UCSD-AML1 (cell line): ENCODE data around the gene LRRC42.
"Not testable (repeated sequence)": the region's sequence is repeated elsewhere in the genome, so short reads cannot be mapped to it uniquely, and the experiment has no call there.

Experiments used
- DNase-seq: peaks from one replicate; lab custom pipeline; 2025; ENCODE audit not compliant: unreplicated experiment; lab: John Stamatoyannopoulos, UW

The LRRC42 gene

DNA sequence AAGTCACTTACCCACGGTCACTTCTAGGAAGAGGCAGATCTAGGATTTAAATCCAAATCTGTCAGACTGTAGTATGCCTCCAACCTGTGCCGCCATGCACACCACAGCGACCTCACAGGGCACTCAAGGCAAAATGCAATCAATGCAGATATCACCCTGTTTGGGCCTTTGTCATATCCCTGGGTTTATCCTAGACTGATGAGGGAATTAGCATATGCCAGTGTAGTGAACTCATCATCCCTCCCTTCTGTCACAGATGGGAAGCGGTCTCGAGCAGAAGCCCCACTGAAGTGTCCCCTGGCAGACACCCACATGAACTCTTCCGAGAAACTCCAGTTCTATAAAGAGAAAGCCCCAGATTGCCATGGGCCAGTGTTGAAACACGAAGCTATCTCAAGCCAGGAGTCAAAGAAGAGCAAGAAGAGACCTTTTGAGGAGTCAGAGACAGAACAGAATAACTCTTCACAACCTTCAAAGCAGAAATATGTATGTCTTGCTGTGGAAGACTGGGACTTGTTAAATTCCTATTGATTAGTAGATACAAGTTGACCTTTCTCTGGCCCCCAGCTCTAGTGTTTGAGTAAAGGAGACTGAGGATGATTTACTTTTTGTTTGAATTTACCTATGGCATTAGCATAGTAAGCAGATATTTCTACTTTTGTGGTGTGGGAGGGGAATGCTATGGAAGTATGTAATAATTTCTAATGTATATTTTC lies 21.4 kb downstream of the LRRC42 start:
- no peak for DNase-seq

DNA sequence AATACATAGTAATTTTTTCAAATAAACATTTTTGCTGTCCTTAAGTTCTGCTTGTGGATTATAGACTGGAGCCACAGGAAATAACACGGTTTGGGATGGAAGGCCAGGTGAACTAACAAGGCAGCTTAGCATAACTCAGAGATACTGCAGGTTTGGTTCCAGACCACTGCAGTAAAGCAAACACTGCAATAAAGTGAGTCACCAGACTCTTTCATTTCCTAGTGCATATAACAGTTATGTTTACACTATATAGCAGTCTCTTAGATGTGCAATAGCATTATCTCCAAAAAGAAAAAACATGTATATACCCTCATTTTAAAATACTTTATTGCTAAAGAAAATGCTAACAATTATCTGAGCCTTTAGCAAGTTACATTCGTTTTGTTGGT lies 22.0 kb downstream of the LRRC42 start:
- no peak for DNase-seq

- not testable (repeated sequence) for DNase-seq
These were observed 23.2 kb downstream of the LRRC42 start for GRCh38 chr1:53969323-53969722.

DNA sequence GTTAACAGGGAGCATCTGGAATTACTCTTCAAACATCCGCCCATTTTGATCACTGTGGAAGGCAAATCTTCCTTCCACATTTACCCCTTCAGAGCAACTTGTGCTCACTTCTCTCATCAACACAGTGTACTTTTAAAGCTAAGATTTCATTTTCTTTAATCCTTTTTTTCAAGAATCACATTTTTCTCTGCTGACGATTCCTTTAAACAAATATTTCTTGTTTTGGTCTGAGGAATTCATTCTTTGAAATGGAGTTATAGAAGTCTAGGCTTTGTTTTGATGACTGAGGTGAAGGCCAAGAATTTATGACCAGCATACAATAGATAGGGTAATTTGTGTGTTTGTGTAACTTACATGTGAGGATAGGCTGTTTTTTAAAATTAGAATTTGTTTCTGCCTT lies 25.6 kb downstream of the LRRC42 start:
- DNase-seq, result no peak

- DNase-seq, result no peak
These were observed 29.7 kb downstream of the LRRC42 start for GRCh38 chr1:53975861-53976260.

DNA sequence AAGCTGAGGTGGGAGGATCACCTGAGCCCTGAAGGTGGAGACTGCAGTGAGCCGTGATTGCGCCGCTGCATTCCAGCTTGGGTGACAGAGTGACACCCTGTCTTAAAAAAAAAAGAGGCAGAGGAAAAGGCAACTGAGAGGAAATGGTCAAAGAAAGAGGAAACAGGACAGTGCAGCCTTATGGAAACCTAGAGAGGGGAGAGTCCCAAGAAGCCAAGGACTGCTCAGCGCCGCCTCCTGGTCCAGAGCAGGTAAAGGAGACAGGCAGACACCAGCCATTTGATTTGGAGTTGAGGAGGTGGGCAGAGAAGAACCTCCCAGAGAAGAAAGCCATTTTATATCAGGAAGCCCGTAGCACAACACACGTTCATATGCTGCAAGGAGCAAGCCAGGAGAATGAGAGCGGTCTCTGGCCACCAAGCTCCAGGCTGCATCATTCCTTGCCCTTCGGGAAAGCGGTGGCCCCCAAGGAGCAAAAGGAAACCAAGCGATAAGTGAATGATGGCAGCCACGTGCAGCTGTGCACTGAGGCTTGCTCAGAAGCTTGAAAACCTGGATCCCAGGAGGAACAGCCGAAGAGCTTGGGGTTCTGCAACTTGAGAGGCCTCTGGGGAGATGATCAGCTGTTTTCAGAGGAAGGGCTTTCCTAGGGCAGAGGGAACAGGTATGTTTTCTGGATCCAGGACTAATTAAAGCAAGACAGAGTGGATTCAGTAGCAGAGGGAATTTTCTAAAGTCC lies 33.7 kb downstream of the LRRC42 start:
- DNase-seq, result no peak

DNA sequence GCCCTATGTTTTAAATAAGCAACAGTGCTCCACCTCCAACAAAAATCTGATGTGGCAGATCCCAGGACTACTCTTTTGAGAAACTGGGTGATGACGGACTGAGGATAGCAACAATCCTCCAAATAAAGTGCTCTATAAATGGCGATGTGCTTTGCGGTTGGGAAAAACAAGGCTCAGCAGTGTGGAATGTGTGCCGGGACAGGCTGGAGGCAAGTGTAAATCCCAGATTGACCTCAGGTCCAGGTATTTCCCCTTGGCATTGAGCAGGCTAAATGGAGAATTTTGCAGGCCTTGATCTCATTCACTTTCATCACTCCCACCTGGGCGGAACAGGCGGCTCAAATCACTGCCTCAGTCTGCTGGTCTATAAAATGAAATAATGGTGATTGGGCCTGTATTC lies 35.1 kb downstream of the LRRC42 start:
- DNase-seq, result no peak

DNA sequence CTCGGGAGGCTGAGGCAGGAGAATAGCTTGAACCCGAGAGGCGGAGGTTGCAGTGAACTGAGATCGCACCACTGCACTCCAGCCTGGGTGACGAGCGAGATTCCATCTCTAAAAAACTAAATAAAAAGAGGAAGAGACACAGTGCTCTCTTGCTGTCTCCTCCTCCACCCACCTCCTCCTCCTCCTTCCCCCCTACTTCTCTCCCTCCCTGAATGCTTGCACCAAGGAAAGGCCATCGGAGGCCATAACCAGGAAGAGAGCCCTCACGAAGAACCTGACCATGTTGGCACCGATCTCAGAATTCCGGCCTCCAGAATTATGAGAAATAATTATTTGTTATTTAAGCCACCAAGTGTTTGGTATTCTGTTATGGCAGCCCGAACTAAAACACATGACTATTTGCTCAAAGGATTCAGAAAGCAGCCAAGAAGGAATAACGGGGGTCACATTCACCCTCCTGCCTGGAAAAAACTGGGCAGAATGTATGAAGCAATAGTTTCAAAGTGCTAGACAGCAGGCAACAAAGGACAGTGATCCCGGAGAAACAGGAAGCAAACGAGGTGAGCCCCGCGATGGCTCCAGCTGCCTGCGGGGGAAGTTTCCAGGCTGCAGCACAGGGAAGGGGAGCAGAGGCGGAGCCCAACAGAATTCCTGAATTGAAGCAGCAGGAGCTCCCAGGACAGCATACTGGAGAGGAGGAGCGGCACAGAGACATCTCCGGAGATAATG lies 36.0 kb downstream of the LRRC42 start:
- no peak for DNase-seq

DNA sequence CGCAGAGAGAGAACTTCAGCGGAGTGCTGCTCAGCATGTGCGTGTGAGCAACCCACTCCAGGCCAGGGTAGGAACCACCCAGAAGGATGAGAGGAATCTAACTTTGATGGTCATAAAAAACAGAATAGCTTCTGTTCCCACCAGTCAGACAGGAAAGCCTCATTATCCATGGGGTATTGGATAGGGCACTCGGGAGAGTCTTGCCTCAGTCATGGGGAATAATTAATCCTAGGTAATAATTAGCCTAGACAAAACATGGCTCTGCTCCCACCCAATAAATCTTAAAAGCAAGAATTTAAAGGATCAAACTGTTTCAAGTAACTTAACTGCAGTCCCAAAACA lies 36.6 kb downstream of the LRRC42 start:
- DNase-seq, result no peak

DNA sequence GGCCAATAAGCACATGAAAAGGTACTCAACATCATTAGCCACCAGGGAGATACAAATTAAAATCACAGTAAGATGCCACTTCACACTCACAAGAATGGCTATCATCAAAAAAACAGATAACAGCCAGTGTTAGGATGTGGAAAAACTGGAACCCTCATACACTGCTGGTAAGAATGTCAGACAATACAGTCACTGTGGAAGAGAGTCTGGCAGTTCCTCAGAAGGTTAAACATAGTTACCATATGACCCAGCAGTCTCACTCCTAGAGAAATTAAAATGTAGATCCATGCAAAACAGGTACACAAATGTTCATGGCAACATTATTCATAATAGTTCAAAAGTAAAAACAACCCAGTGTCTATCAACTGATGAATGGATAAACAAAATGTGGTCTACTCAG lies 38.6 kb downstream of the LRRC42 start:
- no peak for DNase-seq

DNA sequence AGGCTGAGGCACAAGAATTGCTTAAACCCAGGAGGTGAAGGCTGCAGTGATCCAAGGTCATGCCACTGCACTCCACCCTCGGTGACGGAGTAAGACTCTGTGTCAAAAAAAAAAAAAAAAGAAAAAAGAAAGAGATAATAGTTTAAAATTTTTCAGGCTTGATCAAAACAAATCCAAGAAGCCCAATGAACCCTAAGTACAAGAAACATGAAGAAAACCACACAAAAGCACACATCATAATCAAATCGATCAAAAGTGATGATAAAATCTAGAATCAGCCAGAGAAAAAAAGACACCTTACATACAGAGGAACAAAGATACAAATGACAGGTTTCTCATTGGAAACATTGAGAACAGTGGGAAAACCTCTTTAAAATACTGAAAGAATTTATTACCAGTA lies 40.3 kb downstream of the LRRC42 start:
- no peak for DNase-seq

DNA sequence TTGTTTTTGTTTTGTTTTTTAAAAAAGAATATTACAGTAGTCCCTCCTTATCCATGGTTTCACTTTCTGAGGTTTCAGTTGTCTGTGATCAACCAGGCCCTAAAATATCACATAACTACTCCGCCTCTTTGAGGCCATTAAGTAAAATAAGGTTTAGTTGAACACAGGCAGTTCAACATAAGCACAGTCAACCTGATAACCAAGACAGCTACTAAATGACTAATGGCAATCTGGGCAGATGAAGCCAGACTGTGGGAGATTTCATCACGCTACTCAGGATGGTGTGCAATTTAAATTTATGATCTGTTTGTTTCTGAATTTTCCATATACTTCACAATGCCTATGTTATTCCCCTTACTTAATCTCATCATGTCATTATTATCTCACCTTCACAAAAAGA lies 41.7 kb downstream of the LRRC42 start:
- no peak for DNase-seq

- no peak for DNase-seq
These were observed 46.1 kb downstream of the LRRC42 start for GRCh38 chr1:53992085-53992874.

- DNase-seq, result not testable (repeated sequence)
These were observed 48.4 kb downstream of the LRRC42 start for GRCh38 chr1:53994516-53994915.

DNA sequence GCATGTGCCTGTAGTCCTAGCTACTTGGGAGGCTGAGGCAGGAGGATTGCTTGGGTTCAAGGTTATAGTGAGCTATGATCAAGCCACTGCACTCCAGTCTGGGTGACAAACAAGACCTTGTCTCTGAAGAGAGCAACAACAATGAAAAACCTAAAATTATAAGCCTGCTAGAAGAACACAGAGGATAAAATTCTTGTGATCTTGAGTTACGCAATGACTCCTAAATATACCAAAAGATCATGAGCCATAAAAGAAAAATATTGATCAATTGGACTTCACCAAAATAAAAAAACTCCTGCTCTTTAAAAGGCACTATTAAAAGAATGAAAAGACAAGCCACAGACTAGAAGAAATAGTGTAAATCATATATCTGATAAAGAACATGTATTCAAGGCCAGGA lies 49.5 kb downstream of the LRRC42 start:
- no peak for DNase-seq

DNA sequence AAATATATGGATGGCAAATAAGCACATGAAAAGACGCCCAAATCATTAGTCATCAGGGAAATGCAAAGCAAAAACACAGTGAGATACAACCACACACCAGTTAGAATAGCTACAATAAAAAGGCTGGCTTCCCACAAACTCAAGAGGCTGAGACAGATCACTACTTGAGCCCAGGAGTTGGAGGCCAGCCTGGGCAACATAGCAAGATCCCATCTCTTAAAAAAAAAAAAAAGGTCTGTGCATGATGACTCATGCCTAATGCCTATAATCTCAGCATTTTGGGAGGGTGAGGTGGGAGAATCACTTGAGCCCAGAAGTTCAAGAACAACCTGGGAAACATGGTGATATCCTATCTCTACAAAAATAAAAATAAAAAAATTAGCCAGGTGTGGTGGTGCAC lies 52.1 kb downstream of the LRRC42 start:
- no peak for DNase-seq

DNA sequence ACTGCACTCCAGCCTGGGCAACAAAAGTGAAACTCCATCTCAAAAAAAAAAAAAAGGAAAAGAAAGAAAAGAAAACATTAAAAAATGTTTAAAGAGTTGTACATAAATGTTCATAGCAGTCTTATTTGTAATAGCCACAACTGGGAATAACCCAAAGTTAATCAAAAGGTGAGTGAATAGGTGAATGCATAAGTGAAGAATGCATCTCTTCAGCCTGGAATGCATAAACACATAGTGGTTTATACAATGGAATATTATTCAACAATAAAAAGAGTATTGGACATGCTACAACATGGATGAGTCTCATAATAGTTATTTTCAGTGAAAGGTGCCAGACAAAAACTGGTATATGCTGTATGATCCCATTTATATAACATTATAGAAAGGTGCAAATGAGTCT lies 53.8 kb downstream of the LRRC42 start:
- DNase-seq, result no peak

GRCh38 chr1:54001591-54001990 lies 55.4 kb downstream of the LRRC42 start:
- DNase-seq, result no peak

- no peak for DNase-seq
These were observed 56.5 kb downstream of the LRRC42 start for GRCh38 chr1:54002544-54003248.

DNA sequence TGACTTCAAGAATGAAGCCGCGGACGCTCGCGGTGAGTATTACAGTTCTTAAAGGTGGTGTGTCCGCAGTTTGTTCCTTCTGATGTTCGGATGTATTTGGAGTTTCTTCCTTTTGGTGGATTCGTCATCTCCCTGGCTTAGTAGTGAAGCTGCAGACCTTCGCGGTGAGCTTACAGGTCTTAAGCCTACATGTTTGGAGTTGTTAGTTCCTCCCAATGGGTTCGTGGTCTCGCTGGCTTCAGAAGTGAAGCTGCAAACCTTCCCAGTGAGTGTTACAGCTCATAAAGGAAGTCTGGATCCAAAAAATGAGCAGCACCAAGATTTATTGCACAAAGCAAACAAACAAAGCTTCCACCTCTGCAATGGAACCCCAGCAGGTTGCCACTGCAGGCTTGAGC lies 57.1 kb downstream of the LRRC42 start:
- DNase-seq, result no peak
